ENCODE results near the gene SSC5D.

The SSC5D gene

DNA sequence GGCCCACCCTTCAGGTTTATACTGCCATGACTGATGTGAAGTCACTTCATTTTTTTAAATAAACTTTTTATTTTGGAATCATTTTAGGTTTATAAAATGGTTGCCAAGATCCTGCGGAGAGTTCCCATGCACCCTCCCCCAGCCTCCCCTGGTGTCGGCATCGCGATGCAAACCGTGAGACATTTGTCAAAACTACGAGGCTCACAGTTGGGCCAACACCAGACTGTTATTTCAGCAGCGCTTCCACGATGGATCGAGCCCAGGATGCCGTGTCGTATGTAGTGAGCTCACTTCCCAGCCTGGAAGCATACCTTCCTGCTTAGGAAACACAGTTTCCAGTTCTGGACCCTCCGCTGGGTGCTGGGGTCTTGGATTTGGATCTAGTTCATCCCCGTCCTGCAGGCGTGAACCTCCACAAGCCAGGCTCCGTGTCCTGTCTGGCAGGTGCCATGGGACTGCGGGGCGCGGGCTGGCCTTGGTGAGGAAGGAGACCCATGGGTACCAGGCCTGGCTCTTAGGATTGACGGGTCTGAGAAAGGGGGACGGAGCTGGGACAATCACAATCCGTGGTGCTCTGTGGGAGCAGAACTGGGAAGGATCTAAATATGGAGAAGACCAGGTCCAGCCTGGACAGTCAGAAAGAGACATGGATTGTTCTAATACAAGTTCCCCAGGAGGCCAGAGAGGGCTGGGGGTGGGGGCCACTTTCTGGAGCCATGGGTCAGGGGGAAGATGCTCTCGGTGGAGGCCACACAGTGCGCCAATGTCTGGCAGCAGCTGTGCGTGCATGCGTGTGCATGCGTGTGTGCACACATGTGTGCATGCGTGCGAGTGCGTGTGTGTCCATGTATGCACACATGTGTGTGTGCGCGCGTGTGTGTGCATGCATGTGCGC, 51.1 kb downstream of the SSC5D start:
- DNase-seq, result no peak

DNA sequence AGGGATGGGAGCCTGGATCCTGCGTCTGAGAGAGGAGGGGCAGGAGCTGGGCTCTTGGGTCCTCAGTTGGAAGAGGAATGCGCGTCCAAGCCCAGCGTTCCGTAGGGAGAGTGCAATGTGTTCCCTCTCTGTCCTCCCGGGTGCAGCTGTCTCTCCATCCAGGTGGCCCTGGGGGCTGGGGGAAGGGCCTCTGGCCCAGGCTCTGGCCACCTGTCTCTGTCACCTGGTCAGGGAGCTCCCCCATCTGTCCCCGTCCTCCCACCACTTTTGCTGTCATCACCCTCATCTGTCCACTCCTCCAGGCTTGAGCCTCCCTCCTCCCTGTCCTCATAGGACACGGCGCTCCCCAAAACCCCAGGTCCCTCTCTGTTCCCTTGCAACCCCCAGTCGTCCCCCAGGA, 52.4 kb downstream of the SSC5D start:
- DNase-seq, result no peak

DNA sequence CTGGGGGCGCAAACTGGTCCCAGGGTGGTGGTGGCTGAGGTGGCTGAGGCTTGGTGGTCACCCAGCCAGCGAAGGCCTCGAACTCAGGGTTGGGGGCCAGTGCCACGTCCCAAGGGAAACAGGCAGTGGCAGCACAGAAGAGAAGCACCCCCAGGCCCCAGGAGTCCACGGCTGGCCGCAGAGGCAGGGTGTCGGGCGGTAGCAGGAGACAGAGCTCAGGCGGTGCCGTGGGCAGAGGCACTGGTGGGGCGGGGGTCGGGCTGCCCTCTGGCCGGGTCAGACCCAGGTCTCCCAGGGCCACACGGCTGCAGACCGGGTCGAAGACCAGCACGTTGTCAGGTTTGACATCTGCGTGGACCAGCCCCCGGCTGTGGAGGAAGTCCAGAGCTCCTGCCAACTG, 52.9 kb downstream of the SSC5D start:
- no peak for DNase-seq

DNA sequence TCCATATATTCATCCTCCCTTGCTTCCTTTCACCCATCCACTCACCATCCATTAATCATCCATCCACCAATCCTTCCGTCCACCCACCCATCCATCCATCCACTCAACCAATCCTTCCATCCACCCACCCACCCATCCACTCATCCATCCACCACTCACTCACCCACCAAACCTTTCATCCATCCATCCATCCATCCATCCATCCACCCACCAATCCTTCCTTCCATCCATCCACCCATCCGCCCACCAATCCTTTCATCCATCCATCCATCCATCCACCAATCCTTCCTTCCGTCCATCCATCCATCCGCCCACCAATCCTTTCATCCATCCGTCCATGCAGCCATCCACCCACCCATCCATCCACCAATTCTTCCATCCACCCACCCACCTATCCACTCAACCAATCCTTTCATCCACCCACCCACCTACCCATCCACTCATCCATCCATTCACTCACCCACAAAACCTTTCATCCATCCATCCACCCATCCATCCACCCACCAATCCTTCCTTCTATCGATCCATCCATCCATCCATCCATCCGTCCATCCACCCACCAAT, 54.1 kb downstream of the SSC5D start:
- DNase-seq, result no peak

DNA sequence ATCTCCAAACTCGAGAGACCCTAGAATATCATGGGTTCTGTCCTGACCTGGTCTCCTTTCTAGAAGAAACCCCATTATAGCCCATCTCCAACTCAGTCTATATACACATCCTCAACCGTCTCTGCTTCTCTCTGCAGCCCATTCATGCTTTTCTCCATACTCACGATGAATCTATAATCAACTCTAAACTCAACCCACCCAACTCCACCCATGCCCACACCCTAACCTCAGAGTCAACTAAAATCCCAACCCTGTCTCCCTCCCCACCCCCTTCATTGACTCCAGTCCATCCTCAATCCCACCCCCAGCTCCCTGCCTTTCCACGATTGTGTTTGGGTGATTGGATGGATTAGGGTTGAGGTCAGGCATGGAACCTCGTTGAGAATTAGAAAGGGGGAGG, 55.3 kb downstream of the SSC5D start:
- DNase-seq, result no peak

DNA sequence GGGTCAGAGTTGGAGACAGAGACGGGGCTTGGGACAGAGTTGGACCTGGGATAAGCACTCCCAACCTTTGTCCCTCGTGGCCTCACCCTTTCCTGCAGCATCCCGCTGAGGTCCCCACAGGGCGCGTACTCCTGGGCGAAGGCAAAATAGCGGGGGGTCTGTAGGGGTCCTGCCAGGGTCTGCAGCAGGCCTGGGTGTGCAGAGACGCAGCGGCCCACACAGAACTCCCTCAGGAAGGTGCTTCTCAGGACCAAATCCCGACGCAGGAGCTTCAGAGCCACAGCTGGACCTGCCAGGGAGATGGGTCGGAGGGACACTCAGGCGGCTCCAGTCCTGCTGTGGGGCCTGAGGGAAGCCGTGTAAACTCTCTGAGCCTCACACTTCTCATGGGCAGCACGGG, 55.8 kb downstream of the SSC5D start:
- no peak for DNase-seq

DNA sequence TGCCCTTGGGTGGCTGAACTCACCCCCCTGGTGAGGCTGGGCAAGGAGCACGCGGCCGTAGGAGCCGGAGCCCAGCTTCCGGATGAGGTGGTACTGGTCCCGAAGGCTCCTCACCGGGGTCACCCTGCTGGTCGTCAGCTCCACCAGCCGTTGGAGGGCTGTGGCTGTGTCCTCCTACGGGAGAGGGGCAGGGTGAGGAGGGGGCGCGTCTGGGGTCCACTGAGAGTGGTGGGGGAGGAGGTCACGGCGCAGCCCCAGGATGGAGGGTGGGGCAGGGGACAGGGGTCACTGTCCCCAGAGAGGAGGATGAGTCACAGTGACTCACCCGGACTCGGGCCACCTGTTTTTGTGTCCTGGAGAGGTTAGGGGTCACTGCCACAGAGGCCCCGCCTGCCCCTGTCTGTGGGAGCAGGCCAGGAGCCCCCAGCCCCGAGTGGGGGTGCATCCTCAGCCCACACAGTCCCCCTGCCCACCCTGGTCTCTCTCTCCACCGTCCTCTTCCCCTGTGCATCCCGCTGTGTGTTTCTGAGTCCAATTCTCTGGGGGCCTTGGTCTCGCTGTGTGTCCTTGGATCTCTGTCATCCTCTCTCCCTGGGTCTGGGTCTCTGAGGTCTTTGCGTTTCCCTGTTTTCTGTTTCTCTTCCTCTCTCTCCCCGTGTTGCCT, 56.7 kb downstream of the SSC5D start:
- DNase-seq, result no peak

DNA sequence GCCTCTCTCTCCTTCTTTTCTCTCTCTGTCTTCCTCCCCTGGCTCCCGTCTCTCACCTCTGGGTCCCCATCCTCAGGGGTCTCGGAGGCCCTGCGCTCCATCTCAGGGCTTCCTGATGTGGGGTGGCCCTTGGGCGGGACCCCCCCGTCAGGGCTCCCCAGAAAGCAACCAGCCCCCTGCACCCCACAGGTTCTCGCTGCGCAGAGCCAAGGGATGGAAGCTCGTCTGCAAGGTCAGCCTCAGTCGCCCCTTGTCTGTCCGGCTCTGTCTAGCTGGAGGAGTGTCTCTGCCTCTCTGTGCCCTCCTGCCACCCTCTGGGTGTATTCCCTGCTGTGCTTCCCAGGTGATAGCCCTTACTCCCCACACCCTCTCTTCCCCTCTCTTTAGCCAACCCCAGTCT, 57.2 kb downstream of the SSC5D start, which contains the start of gene SBK3:
Gene SBK3 (minus strand): TSS at position 101 of the 400 bp plus-strand sequence. CDS start 0 bp downstream, at position 101.
- DNase-seq, result no peak

DNA sequence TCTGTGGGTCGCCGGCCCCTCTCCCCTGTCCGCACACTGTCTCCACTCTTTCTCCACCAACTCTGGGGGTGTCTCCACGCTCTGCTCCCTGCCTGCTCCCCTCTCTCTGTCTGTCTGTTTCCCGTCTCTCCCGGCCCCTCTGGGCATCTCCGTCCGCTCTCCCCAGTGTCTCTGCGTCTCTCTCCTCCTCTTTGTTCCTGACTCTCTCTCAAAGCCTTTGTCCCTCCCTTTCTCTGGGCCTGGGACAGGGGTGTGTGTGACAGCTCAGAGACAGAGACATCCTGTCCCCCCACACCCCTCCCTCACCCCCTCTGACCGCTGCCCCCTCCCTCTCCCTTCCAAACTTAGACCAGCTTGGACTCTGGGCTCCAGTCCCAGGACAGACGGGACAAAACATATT, 57.8 kb downstream of the SSC5D start:
- no peak for DNase-seq

DNA sequence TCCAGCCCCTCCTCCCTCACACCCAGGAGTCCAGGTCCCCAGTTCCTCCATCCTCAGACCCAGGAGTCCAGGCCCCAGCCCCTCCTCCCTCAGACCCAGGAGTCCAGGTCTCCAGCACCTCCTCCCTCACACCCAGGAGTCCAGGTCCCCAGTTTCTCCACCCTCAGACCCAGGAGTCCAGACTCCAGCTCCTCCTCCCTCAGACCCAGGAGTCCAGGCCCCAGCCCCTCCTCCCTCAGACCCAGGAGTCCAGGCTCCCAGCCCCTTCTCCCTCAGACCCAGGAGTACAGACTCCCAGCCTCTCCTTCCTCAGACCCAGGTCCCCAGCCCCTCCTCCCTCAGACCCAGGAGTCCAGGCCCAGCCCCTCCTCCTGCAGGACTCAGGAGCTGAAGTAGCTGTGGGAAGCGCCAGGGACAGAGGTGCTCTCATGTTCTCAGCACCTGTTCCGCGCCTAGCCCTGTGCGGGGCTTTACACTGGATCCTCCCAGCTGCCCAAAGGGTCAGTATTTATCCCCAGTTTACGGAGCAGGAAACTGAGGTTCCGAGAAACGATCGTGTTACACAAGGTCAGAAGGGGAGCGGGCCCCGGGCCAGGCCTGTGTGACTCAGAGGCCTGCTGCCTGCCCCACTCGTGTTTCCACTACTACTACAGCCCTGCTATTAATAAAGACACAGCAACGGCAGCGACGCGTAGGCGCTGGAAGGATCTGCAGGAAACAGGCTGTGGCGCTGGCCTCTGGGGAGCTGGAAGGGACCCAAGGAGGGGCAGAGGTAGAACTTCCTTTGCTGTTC, 58.8 kb downstream of the SSC5D start:
- DNase-seq, result no peak

DNA sequence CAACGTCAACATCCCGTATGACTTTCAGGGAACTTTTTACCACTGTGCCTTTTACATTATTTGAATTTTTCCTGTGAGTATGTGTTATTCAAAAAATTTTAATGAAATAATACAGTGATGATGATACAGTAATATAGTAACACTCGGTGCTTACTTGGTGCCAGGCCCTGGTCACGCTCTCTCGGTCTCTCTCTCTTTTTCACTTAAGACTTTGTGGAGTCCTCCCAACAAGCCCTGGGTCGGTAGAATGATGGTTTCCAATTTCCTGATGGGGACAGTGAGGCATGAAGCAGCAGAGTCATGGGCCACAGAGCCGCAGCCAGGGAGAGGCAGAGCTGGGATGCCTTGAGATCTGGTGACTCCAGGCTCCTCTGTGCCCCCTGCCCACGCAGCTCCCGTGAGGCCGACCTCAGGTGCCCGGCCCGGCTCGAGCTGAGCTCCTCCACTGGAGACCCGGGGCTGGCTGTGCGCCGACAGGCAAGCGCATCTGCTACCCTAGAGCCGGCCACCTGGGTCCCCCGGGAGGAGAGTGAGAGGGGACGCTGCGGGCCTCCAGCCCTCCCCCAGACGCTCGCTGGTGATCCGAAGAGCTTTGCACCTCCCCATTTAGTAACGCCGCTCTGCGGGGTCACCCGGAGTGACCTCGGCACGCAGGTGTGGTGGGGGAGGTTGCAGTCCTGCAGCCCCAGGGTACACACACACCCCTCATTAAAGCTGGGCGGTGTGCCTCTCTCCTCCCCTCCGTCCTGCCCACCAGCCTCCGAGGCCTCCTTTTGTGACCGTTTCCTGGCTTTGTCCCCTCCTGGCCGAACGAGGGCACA, 61.5 kb downstream of the SSC5D start:
- no peak for DNase-seq

DNA sequence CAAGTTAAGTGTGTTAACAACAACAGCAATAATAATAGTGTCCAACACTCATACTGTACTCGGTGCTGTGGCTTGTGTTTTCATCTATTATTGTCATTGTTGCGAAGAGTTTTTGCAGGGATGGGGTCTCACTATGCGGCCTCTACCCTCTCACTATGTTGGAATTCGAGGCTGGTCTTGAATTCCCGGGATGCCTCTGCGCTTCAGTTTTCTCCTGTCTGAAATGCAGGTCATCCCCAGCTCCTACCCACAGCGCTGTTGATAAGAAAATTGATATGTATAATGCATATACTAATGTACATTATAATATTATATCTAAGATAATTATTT, 62.0 kb downstream of the SSC5D start:
- DNase-seq, result no peak

DNA sequence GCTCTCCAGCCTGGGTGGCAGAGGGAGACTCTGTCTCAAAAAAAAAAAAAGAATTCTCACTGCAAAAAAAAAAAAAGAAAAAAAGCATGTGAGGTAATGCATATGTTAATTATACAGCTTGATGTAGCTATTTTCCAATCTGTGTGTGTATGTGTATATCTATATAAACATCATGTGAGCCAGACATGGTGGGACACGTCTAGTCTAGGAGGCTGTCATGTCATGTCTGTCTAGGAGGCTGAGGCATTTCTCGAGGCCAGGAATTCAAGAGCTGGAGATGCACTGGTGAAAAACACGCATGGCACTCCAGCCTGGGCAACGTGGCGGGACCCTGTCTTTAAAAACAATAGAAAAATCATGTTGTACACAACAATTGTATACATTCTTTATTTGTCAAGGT, 64.0 kb downstream of the SSC5D start:
- DNase-seq, result no peak

DNA sequence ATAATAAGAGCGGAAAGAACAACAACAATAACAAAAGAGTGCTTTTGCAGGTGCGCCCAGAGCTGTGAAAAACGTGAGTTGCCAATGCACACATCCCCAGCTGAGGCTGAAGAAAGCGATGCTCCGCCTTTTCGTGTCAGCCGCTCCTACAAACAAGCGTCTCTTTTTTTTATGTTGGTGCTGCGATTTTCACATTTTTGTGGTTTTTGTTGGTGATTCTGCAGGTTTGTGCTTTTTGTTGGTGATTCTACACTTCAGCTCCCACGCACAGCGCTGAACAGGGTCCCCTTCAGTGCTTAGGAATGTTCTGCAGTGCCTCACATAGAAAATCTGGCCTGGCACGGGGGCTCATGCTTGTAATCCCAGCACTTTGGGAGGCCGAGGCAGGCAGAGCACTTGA, 64.4 kb downstream of the SSC5D start:
- DNase-seq, result no peak

DNA sequence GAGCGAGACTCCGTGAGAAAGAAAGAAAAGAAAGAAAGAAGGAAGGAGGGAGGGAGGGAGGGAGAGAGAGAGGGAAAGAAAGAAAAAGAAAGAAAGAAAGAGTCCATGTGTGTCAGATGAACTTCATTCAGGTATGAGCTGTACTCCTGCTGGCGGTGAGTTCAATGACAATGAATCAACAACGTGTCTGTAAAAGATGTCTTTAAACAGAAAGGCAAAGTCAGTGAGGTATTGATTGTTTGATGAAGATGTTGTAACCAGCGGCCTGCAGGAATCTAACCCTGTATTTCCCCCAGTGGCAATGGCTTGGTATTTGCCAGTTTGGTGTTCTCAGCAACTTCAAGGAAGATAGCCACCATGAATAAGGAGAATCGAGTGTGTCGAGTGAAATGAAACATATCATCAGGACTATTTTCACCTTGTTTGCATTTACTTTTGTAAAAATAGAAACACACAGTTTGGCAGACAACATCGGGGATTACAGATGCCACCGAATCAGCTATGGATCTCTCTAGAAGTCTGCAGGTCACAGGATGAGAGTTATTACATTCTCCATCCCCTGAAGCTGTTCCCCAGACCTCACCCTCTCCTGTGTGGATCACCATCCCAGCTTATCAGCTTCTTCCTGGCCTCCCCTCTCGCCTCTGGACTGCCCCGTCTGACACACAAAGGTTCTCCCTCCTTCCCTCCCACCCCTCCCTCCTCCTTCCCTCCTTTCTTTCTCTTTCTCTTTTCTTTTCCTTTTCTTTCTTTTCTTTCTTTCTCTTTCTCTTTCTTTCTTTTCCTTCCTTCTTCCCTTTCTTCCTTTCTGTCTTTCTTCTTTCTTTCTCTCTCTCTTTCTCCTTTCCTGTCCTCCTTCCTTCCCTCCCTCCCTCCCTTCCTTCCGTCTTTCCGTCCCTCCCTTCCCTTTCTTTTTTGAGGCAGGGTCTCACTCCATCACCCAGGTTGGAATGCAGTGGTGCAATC, 65.3 kb downstream of the SSC5D start:
- no peak for DNase-seq

DNA sequence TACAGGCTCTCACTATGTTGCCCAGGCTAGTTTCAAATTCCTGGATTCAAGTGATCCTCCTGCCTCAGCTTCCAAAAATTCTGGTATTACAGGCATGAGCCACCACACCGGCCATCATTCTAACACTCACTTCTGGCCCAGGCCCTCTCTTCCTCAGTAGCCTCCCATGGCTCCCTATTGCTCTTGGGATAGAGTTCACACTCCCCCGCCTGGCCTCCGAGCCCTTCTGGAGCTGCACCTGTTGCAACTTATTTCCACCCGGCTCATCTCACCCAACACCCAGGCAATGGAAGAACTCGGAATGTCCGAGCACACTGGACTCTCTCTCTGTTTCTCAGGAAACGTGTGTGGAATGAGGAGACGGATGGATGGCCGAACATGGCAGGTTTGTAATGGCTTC, 66.1 kb downstream of the SSC5D start:
- DNase-seq, result no peak

DNA sequence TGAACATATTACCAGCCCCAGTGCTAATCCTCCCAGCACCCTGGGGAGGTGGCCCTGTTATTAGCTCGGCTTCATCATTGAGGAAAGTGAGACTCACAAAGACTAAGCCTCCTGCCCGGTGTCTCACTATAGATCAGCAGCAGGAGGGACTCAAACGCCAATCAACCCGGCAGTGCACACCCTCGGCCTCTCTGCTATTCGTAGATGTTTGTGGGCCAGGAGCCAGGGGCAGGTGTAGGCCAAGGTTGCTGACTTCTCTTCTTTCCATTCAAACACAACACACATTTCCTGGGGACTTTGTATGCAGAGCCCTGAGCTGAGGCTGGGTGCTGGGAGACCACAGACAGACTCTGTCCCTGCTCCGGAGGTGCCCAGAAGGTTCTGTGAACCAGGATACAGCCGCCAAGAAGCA, 66.5 kb downstream of the SSC5D start:
- DNase-seq, result no peak

DNA sequence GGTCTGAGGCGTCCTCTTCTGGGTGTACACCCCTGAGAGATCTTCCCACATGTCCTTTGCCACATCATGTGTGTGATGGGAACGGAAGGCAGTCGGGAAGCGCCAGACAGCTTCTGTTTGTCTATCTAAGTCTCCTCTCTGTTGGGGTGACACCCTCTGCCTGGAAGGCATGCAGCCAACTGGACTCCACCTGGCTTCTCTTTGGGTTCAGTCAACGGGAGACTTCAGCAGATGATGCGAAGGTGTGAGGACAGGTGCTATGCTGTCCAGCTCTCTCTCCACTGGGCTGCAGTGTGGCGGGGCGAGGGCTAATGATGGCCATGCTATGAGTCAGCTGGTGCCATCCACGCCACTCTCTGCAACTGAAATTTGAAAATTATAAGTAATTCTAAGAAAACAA, 71.4 kb downstream of the SSC5D start:
- no peak for DNase-seq

DNA sequence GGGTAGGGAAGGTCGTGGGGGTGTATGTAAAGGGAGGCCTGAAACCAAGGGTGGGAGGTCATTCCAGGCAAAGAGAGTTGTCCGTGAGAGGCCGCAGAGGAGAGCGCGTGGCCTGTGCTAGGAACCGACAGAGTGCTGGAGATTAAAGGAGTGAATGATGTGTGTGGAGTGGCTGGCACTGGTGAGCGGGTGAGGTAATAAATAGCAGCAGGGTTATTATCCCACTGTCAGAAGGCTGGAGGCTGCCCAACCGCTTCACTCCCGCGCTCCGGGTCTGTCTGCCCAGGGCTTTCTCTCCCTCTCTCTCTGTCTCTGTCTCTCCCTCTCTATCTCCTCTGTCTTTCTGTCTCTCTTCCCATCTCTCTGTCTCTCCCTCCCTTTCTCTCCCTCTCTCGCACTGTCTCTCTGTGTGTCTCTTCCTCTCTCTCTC, 75.0 kb downstream of the SSC5D start:
- DNase-seq, result no peak

DNA sequence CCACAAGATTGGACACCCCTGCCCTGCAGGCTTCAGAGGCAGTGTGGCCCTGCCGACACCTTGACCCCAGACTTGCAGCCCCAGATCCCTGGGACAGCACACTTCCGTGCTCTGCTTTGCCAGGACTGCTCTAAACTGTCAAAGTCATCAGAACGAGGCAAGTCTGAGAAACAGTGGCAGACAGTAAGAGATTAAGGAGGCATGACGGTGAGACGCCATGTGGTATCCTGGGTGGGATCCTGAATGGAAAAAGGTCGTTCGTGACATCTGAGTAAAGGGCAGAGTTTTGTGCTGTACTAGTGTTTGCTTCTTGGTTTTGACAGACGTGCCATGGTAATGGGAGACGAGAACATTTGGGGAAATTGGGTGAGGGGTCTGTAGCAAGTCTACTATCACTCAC, 78.6 kb downstream of the SSC5D start:
- no peak for DNase-seq

DNA sequence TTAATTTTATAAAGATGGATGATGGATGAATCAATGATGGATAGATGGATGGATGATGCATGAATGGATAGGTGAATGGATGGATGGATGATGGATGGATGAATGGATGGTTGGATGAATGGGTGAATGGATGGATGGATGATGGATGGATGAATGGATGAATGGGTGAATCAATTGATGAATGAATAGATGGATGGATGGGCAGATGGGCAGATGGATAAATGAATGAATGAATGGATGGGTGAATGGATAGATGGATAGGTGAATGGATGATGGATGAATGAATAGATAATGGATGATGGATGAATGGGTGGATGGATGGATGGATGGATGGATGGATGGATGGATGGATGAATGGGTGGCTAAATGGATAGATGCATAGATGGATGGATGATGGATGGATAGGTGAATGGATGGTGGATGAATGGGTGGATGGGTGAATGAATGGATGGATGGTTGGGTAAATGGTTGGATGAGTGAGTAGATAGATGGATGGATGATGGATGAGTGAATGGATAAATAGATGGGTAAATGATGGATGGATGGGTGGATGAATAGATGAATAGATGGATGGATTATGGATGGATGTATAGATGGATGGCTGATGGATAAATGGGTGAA, 79.6 kb downstream of the SSC5D start:
- DNase-seq, result no peak
